ENCODE results near the gene WDR81. TPM values are rescaled to one million over a fixed set of nuclear protein-coding genes. Genes with fewer than 3 reads are reported as not detected.

The WDR81 gene
- total and polyA plus RNA-seq, 2 experiments from 2014 or later, result 3.5 to 14.5 TPM

DNA sequence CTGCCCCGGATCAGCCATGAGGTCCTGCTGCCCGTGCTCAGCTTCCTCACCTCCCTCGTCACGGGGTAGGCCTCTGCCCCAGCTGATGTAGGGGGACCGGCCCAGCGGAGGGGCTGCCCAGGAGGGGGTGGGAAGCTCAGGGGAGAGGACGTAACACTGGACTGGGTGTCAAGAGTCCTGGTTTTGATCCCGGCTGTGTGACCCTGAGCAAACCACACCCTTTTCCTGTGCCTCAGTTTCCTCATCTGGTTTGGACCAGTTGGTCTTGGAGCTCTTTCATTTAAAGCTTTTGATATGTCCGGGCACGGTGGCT is 6.6 kb downstream of the WDR81 start (continued):
- TF ChIP-seq, protein P1, sequence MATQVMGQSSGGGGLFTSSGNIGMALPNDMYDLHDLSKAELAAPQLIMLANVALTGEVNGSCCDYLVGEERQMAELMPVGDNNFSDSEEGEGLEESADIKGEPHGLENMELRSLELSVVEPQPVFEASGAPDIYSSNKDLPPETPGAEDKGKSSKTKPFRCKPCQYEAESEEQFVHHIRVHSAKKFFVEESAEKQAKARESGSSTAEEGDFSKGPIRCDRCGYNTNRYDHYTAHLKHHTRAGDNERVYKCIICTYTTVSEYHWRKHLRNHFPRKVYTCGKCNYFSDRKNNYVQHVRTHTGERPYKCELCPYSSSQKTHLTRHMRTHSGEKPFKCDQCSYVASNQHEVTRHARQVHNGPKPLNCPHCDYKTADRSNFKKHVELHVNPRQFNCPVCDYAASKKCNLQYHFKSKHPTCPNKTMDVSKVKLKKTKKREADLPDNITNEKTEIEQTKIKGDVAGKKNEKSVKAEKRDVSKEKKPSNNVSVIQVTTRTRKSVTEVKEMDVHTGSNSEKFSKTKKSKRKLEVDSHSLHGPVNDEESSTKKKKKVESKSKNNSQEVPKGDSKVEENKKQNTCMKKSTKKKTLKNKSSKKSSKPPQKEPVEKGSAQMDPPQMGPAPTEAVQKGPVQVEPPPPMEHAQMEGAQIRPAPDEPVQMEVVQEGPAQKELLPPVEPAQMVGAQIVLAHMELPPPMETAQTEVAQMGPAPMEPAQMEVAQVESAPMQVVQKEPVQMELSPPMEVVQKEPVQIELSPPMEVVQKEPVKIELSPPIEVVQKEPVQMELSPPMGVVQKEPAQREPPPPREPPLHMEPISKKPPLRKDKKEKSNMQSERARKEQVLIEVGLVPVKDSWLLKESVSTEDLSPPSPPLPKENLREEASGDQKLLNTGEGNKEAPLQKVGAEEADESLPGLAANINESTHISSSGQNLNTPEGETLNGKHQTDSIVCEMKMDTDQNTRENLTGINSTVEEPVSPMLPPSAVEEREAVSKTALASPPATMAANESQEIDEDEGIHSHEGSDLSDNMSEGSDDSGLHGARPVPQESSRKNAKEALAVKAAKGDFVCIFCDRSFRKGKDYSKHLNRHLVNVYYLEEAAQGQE (IDR thresholded peaks at IDR 0.05; ENCODE audit: unreplicated experiment), result no peak

DNA sequence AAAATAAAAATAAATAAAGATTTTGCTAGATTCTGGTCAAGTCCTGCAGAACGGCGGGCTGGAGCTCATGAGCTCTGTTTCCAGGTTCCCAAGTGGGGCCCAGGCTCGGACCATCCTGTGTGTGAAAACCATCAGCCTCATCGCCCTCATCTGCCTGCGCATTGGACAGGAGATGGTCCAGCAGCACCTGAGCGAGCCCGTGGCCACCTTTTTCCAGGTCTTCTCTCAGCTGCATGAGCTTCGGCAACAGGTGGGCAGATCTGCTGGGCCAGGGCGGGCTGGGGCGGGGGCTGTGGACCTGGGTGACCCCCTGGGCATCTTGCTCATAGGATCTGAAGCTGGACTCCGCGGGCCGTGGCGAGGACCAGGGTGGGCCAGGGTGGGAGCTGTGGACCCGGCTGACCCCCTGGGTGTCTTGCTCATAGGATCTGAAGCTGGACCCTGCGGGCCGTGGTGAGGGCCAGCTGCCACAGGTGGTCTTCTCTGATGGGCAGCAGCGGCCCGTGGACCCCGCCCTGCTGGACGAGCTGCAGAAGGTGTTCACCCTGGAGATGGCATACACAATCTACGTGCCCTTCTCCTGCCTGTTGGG is 7.8 kb downstream of the WDR81 start:
- Mint-ChIP-seq H3K4me1 (peaks cover 3% of the 10 kb centered on the region; the same call in 2 of the 3 replicates), H3K27me3 (ENCODE audit: insufficient read depth, low read depth, poor library complexity) (peaks cover 18% of the 10 kb centered on the region), H3K27ac (no peak overlapping the region), H3K4me3 (no peak overlapping the region), H3K9me3 (peaks cover 5% of the 10 kb centered on the region; the same call in 2 of the 3 replicates), H3K36me3 (ENCODE audit: low read depth) (peaks cover 13% of the 10 kb centered on the region)
- no peaks in the 10 kb centered on the region for H3K4me1 ChIP-seq (ENCODE audit: insufficient read depth)
- H3K79me2 ChIP-seq (replicated peaks; ENCODE audit: insufficient read depth), result no peaks in the 10 kb centered on the region
- H3K9me2 ChIP-seq (ENCODE audit: insufficient read depth), result no peaks in the 10 kb centered on the region
- H2AFZ ChIP-seq, result no peak overlapping the region
- ATAC-seq (no peak), DNase-seq (ENCODE audit: low spot score) (no peak)
- H3F3A ChIP-seq (replicated peaks; ENCODE audit: low read depth), result no peaks in the 10 kb centered on the region
- H3K27me3 ChIP-seq (ENCODE audit: insufficient read depth), result no peaks in the 10 kb centered on the region
- no peaks in the 10 kb centered on the region for H4K20me1 ChIP-seq (replicated peaks; ENCODE audit: insufficient read depth)
- H3K36me3 ChIP-seq (ENCODE audit: insufficient read depth), result no peaks in the 10 kb centered on the region
- TF ChIP-seq POLR2AphosphoS5 (IDR thresholded peaks at IDR 0.05; ENCODE audit: low read depth), result no peak
- no peak for TF ChIP-seq STAT1 (IDR thresholded peaks at IDR 0.05; ENCODE audit: unreplicated experiment)
- H3K27ac ChIP-seq (ENCODE audit: low read depth), result no peak overlapping the region
- H3K4me3 ChIP-seq, result no peak overlapping the region
- no peak overlapping the region for H3K4me2 ChIP-seq

DNA sequence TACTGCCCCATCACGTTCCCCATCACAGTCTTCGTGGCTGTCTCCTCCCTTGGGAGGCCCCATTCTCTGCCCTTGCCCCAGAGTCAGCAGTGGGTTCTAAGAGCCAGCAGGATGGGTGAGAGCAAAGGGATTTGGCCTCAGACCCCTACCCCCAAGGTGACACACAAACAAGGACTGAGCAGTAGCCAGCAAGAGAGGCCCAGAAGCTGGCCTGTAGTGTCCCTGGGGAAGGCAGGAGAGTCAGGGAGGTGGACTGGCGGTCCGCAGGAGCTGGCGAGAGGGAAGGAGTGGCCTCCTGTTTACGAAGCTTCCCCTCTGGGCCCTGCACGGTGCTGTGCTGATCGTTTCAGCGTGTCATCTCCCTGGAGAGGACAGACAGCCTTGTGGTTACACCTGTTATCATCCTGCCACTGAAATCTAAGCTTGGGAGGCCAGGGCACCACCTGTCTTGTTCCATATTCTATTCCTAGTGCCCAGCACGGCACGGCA is 8.4 kb downstream of the WDR81 start:
- ATAC-seq, result no peak
- Mint-ChIP-seq H3K27me3 (ENCODE audit: insufficient read depth, low read depth, poor library complexity) (peaks cover 18% of the 10 kb centered on the region), H3K4me3 (no peak overlapping the region), H3K4me1 (peaks cover 3% of the 10 kb centered on the region; the same call in 2 of the 3 replicates), H3K27ac (no peak overlapping the region), H3K36me3 (ENCODE audit: low read depth) (peaks cover 17% of the 10 kb centered on the region), H3K9me3 (peaks cover 5% of the 10 kb centered on the region; the same call in 2 of the 3 replicates)
- Histone ChIP-seq H2AFZ (no peak overlapping the region), H3K79me2 (replicated peaks; ENCODE audit: insufficient read depth) (no peaks in the 10 kb centered on the region), H3K27me3 (ENCODE audit: insufficient read depth) (no peaks in the 10 kb centered on the region), H3K27ac (ENCODE audit: low read depth) (no peak overlapping the region), H3K4me1 (ENCODE audit: insufficient read depth) (no peaks in the 10 kb centered on the region), H3F3A (replicated peaks; ENCODE audit: low read depth) (no peaks in the 10 kb centered on the region), H3K4me2 (no peak overlapping the region), H4K20me1 (replicated peaks; ENCODE audit: insufficient read depth) (no peaks in the 10 kb centered on the region), H3K36me3 (ENCODE audit: insufficient read depth) (no peaks in the 10 kb centered on the region), H3K4me3 (no peak overlapping the region), H3K9me2 (ENCODE audit: insufficient read depth) (no peaks in the 10 kb centered on the region)
- TF ChIP-seq, protein P2, sequence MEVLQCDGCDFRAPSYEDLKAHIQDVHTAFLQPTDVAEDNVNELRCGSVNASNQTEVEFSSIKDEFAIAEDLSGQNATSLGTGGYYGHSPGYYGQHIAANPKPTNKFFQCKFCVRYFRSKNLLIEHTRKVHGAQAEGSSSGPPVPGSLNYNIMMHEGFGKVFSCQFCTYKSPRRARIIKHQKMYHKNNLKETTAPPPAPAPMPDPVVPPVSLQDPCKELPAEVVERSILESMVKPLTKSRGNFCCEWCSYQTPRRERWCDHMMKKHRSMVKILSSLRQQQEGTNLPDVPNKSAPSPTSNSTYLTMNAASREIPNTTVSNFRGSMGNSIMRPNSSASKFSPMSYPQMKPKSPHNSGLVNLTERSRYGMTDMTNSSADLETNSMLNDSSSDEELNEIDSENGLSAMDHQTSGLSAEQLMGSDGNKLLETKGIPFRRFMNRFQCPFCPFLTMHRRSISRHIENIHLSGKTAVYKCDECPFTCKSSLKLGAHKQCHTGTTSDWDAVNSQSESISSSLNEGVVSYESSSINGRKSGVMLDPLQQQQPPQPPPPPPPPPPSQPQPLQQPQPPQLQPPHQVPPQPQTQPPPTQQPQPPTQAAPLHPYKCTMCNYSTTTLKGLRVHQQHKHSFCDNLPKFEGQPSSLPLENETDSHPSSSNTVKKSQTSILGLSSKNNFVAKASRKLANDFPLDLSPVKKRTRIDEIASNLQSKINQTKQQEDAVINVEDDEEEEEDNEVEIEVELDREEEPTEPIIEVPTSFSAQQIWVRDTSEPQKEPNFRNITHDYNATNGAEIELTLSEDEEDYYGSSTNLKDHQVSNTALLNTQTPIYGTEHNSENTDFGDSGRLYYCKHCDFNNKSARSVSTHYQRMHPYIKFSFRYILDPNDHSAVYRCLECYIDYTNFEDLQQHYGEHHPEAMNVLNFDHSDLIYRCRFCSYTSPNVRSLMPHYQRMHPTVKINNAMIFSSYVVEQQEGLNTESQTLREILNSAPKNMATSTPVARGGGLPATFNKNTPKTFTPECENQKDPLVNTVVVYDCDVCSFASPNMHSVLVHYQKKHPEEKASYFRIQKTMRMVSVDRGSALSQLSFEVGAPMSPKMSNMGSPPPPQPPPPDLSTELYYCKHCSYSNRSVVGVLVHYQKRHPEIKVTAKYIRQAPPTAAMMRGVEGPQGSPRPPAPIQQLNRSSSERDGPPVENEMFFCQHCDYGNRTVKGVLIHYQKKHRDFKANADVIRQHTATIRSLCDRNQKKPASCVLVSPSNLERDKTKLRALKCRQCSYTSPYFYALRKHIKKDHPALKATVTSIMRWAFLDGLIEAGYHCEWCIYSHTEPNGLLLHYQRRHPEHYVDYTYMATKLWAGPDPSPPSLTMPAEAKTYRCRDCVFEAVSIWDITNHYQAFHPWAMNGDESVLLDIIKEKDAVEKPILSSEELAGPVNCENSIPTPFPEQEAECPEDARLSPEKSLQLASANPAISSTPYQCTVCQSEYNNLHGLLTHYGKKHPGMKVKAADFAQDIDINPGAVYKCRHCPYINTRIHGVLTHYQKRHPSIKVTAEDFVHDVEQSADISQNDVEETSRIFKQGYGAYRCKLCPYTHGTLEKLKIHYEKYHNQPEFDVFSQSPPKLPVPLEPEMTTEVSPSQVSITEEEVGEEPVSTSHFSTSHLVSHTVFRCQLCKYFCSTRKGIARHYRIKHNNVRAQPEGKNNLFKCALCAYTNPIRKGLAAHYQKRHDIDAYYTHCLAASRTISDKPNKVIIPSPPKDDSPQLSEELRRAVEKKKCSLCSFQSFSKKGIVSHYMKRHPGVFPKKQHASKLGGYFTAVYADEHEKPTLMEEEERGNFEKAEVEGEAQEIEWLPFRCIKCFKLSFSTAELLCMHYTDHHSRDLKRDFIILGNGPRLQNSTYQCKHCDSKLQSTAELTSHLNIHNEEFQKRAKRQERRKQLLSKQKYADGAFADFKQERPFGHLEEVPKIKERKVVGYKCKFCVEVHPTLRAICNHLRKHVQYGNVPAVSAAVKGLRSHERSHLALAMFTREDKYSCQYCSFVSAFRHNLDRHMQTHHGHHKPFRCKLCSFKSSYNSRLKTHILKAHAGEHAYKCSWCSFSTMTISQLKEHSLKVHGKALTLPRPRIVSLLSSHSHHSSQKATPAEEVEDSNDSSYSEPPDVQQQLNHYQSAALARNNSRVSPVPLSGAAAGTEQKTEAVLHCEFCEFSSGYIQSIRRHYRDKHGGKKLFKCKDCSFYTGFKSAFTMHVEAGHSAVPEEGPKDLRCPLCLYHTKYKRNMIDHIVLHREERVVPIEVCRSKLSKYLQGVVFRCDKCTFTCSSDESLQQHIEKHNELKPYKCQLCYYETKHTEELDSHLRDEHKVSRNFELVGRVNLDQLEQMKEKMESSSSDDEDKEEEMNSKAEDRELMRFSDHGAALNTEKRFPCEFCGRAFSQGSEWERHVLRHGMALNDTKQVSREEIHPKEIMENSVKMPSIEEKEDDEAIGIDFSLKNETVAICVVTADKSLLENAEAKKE (CRISPR knock-in tag; IDR thresholded peaks at IDR 0.05), result no peak
- TF ChIP-seq CREB1 (CRISPR knock-in tag; IDR thresholded peaks at IDR 0.05; ENCODE audit: low read depth), result no peak
- no peak for TF ChIP-seq EZH2 (IDR thresholded peaks at IDR 0.05; ENCODE audit: low read depth, unreplicated experiment)
- TF ChIP-seq EZH2phosphoT487 (IDR thresholded peaks at IDR 0.05; ENCODE audit: unreplicated experiment), result no peak
- no peak for DNase-seq (ENCODE audit: low spot score)
